Measurements from ENCODE around the gene MLLT3. TPM values are rescaled to one million over a fixed set of nuclear protein-coding genes. Genes with fewer than 3 reads are reported as not detected.

MLLT3 gene
- total RNA-seq, 4 donors from 2014 or later = 10.2 to 15.3 (median 14.5) TPM

- Histone ChIP-seq H3K4me3 (no peak overlapping the region), H3K27ac (no peak overlapping the region), H3K9me3 (no peaks in the 10 kb centered on the region), H3K27me3 (no peaks in the 10 kb centered on the region), H3K36me3 (no peaks in the 10 kb centered on the region), H3K4me1 (no peaks in the 10 kb centered on the region)
- DNase-seq (ENCODE audit: low spot score in 2 of 2) = no peak
- WGBS, 2 donors = 94 to 98% methylated on average over 1 of the region's 1 CpG
- TF ChIP-seq CTCF (IDR thresholded peaks at IDR 0.05) (no peak), POLR2A (IDR thresholded peaks at IDR 0.05) (no peak), EP300 (IDR thresholded peaks at IDR 0.05) (no peak)
Measured at GRCh38 chr9:20526500-20527319, 95.6 kb downstream of the MLLT3 start.

DNA sequence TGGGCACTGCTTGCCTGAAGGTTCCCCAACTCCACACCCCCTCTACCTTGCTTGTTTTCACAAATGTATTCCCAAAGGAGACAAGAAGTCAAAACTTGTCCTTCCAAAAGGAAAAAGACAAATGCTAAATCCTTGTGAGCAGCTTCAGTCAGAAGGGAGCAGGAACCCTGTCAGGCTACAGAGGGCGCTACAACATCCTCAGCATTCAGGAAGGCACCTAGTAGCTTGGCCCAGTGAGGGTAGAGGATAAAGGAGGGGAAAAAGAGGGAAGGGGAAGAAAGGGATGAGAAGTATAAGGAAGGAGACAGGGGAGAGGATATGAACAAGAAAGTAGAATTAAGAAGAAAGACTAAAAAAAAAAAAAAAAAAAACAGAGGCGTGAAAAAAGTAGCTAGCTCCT, 97.5 kb downstream of the MLLT3 start:
- Histone ChIP-seq H3K4me1 (no peaks in the 10 kb centered on the region), H3K27ac (no peak overlapping the region), H3K27me3 (no peaks in the 10 kb centered on the region), H3K36me3 (no peaks in the 10 kb centered on the region), H3K9me3 (no peaks in the 10 kb centered on the region), H3K4me3 (no peak overlapping the region)
- 88 to 90% methylated on average over 2 of the region's 2 CpGs for WGBS, 2 donors
- no peak for DNase-seq (ENCODE audit: low spot score in 2 of 2)
- TF ChIP-seq POLR2A (IDR thresholded peaks at IDR 0.05) (no peak), CTCF (IDR thresholded peaks at IDR 0.05) (no peak), EP300 (IDR thresholded peaks at IDR 0.05) (no peak)

- H3K4me3 ChIP-seq = no peak overlapping the region
- WGBS, 2 donors = 84 to 100% methylated on average over 1 of the region's 1 CpG
Measured at GRCh38 chr9:20518737-20519136, 103.6 kb downstream of the MLLT3 start.

GRCh38 chr9:20513126-20513913, 109.0 kb downstream of the MLLT3 start:
- Histone ChIP-seq H3K9me3 (no peaks in the 10 kb centered on the region), H3K4me3 (no peak overlapping the region), H3K4me1 (peaks cover 0 to 13% (median 3%) of the 10 kb centered on the region in 4 donors), H3K27ac (no peak overlapping the region), H3K27me3 (no peaks in the 10 kb centered on the region), H3K36me3 (no peaks in the 10 kb centered on the region)
- 90 to 91% methylated on average over 11 of the region's 11 CpGs for WGBS, 2 donors
- TF ChIP-seq CTCF (IDR thresholded peaks at IDR 0.05) (no peak), POLR2A (IDR thresholded peaks at IDR 0.05) (no peak), EP300 (IDR thresholded peaks at IDR 0.05) (no peak)
- no peak for DNase-seq (ENCODE audit: low spot score in 2 of 2)

More at GRCh38 chr9:20518737-20519136, 103.6 kb downstream of the MLLT3 start:
- TF ChIP-seq EP300 (IDR thresholded peaks at IDR 0.05) (no peak), POLR2A (IDR thresholded peaks at IDR 0.05) (no peak), CTCF (IDR thresholded peaks at IDR 0.05) (no peak)
- H3K36me3 ChIP-seq = no peaks in the 10 kb centered on the region
- no peak for DNase-seq (ENCODE audit: low spot score in 2 of 2)
- no peaks in the 10 kb centered on the region for H3K9me3 ChIP-seq
- H3K27me3 ChIP-seq = no peaks in the 10 kb centered on the region
- H3K4me1 ChIP-seq = no peaks in the 10 kb centered on the region
- no peak overlapping the region for H3K27ac ChIP-seq

- WGBS, 2 donors = 71 to 74% methylated on average over 2 of the region's 2 CpGs
- no peaks in the 10 kb centered on the region for H3K9me3 ChIP-seq
- H3K27ac ChIP-seq = no peak overlapping the region
- peaks cover 0 to 20% (median 3%) of the 10 kb centered on the region in 4 donors for H3K4me1 ChIP-seq
- H3K4me3 ChIP-seq = no peak overlapping the region
- H3K27me3 ChIP-seq = no peaks in the 10 kb centered on the region
- no peak for TF ChIP-seq CTCF (IDR thresholded peaks at IDR 0.05)
- TF ChIP-seq EP300 (IDR thresholded peaks at IDR 0.05) = no peak
- TF ChIP-seq POLR2A (IDR thresholded peaks at IDR 0.05) = no peak
- H3K36me3 ChIP-seq = no peaks in the 10 kb centered on the region
- no peak for DNase-seq (ENCODE audit: low spot score in 2 of 2)
Measured at GRCh38 chr9:20512636-20513035, 109.7 kb downstream of the MLLT3 start.
